Mesendoderm (in vitro differentiated cells): ENCODE measurements around the gene SDR42E1.

Experiments used
- DNase-seq: peaks from one replicate; pipeline ENCODE4 v3.0.0; 2013
- H2AK5ac ChIP-seq: 2 replicates; pipeline ENCODE4 v1.6.1; 2013; ENCODE audit warnings: low read length, inconsistent platforms
- H2BK120ac ChIP-seq: 2 replicates; pipeline ENCODE4 v1.6.1; 2013; ENCODE audit warnings: low read depth, mild to moderate bottlenecking, low read length, moderate library complexity, mixed read lengths
- H2BK15ac ChIP-seq: replicated peaks from 2 replicates; pipeline ENCODE4 v1.6.1; 2013; ENCODE audit warnings: low read depth, mild to moderate bottlenecking, moderate library complexity
- H2BK5ac ChIP-seq: 2 replicates; pipeline ENCODE4 v1.6.1; 2013; ENCODE audit warnings: low read length, inconsistent platforms
- H3K18ac ChIP-seq: 2 replicates; pipeline ENCODE4 v1.6.1; 2013; ENCODE audit warnings: mild to moderate bottlenecking, low read length, mixed read lengths
- H3K23ac ChIP-seq: one replicate; pipeline ENCODE4 v1.6.1; 2013; ENCODE audit warnings: low read length
- H3K27ac ChIP-seq: 2 replicates; pipeline ENCODE4 v1.5.1; 2013; ENCODE audit warnings: low read depth, mild to moderate bottlenecking, inconsistent platforms, low read length, moderate library complexity
- H3K27me3 ChIP-seq: 2 replicates; pipeline ENCODE4 v1.6.1; 2013; ENCODE audit warnings: low read length, control low read depth, mild to moderate bottlenecking, inconsistent platforms; ENCODE audit not compliant: insufficient read depth, poor library complexity
- H3K36me3 ChIP-seq: 2 replicates; pipeline ENCODE4 v1.6.1; 2013; ENCODE audit warnings: low read length, inconsistent platforms; ENCODE audit not compliant: control insufficient read depth, insufficient read depth
- H3K4ac ChIP-seq: one replicate; pipeline ENCODE4 v1.6.1; 2013; ENCODE audit warnings: low read depth, mild to moderate bottlenecking, low read length, moderate library complexity
- H3K4me1 ChIP-seq: 2 replicates; pipeline ENCODE4 v1.6.1; 2013; ENCODE audit warnings: low read depth, low read length, inconsistent platforms; ENCODE audit not compliant: control insufficient read depth
- H3K4me2 ChIP-seq: 2 replicates; pipeline ENCODE4 v1.6.1; 2013; ENCODE audit warnings: low read length
- H3K4me3 ChIP-seq: 2 replicates; pipeline ENCODE4 v1.5.1; 2013; ENCODE audit warnings: mild to moderate bottlenecking, low read length
- H3K56ac ChIP-seq: one replicate; pipeline ENCODE4 v1.6.1; 2013; ENCODE audit warnings: low read length
- H3K79me1 ChIP-seq: 2 replicates; pipeline ENCODE4 v1.6.1; 2013; ENCODE audit warnings: low read length, inconsistent platforms
- H3K79me2 ChIP-seq: 2 replicates; pipeline ENCODE4 v1.6.1; 2013; ENCODE audit warnings: mild to moderate bottlenecking, low read length; ENCODE audit not compliant: control insufficient read depth, insufficient read depth
- H3K9ac ChIP-seq: 2 replicates; pipeline ENCODE4 v1.6.1; 2013; ENCODE audit warnings: low read length, inconsistent platforms
- H4K5ac ChIP-seq: one replicate; pipeline ENCODE4 v1.6.1; 2013; ENCODE audit warnings: low read length
- H4K8ac ChIP-seq: one replicate; pipeline ENCODE4 v1.6.1; 2013; ENCODE audit warnings: low read depth, mild to moderate bottlenecking, control low read depth, low read length, moderate library complexity
- WGBS: extraction: QIAGEN DNeasy Blood & Tissue Kit; methylation state at CpG from one replicate; pipeline ENCODE4 v1.1.7; 2013; ENCODE audit warnings: low lambda C conversion rate, missing lambda C conversion rate; ENCODE audit not compliant: insufficient coverage; ENCODE audit errors: extremely low coverage; 5-methylcytosine and 5-hydroxymethylcytosine counted together

SDR42E1 gene

DNA sequence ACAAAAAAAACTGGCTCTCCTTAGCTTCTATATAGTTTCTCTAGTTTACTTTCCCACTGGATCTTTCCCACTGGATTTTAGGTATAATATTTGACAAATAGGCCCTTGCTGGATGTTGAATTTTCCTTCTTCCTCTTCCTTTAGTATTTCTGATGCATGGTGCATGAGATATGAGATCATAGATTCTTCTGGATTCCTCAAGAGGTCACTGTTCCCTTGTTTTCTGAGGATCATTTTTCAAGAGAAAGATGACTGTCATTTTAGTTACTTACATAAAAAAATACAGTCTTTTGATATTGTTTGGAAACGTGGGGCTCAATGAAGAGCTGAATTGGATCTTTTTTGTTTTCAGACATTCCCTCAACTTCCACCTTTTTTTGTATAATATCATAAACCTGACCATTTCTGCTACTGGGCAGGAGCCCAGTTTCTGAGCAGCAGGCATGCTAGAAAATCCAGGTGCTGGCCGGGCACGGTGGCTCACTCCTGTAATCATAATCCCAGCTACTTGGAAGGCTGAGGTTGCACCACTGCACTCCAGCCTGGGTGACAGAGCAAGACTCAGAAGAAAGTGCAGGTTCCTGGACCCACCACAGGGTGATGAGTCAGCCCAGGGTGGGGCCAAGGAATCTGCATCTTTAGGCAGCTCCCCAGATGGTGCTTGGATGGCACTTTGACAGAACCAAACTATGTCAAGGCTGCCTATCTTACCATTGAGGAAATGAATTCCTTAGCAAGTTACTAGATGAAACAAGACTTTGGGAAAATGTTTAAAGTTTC is 70.3 kb downstream of the SDR42E1 start:
- H2BK15ac ChIP-seq: no peak overlapping the region
- H3K27ac ChIP-seq: no peak overlapping the region
- H3K27me3 ChIP-seq: no peaks in the 10 kb centered on the region
- H3K4me2 ChIP-seq: no peak overlapping the region
- no peak overlapping the region for H2BK120ac ChIP-seq
- H4K8ac ChIP-seq: no peak overlapping the region
- no peak overlapping the region for H2AK5ac ChIP-seq
- no peak overlapping the region for H3K23ac ChIP-seq
- no peak overlapping the region for H3K56ac ChIP-seq
- no CpG with 5 or more reads among the region's 3 CpGs for WGBS
- no peaks in the 10 kb centered on the region for H3K36me3 ChIP-seq
- no peak overlapping the region for H3K4me3 ChIP-seq
- H3K4ac ChIP-seq: no peak overlapping the region
- no peak overlapping the region for H3K9ac ChIP-seq
- no peaks in the 10 kb centered on the region for H3K79me1 ChIP-seq
- no peaks in the 10 kb centered on the region for H3K79me2 ChIP-seq
- H2BK5ac ChIP-seq: no peak overlapping the region
- no peak overlapping the region for H3K18ac ChIP-seq
- no peak overlapping the region for H4K5ac ChIP-seq
- peaks cover 21% of the 10 kb centered on the region for H3K4me1 ChIP-seq
- DNase-seq: peak; percentile 63

DNA sequence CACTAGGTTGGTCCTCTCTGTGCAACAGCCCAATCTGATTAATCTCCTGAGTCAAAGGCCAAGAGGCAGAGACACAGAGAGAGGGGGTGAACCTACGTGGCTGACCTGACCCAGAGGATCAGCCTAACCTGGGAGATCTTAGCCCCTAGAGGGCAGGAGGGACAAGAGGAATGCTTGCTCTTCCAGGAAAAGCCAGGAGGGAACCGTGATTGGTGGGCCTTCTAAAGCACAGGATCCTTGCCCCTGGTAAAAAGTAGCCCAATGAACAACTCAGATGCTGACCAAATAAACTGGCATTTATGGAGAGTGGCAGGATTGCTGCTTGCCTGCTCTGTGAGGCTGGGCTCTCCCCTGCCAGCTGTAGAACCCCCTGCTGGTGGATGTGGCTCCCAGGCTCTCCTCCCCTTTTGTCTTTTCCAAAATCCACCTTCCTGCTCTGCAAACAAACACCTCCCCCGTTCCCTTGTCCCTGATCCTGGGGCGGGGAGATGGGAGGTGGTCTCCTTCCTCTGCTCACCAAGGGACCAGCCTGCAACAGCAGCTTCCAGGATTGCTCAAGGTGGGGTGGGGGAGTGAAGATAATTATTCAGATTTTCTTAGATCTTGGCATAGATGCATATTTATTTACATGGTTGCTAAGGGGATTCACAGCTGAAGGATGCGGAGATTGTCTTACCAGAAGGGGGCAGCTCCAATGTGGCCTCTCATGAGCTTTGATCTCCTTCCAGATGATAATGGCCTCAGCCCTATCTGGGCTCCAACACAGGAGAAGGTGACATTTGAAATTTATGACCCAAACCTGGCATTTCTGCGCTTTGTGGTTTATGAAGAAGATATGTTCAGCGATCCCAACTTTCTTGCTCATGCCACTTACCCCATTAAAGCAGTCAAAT is 71.9 kb downstream of the SDR42E1 start:
- Histone ChIP-seq H3K27me3 (no peaks in the 10 kb centered on the region), H3K36me3 (no peaks in the 10 kb centered on the region), H3K23ac (no peak overlapping the region), H2BK15ac (no peak overlapping the region), H3K18ac (no peak overlapping the region), H2BK120ac (no peak overlapping the region), H4K8ac (no peak overlapping the region), H3K9ac (peak overlapping the region; percentile 32), H3K56ac (peak overlapping the region; percentile 69), H3K4me3 (no peak overlapping the region), H3K27ac (no peak overlapping the region), H4K5ac (no peak overlapping the region), H2BK5ac (peak overlapping the region; percentile 40), H3K4ac (no peak overlapping the region), H2AK5ac (no peak overlapping the region), H3K79me1 (no peaks in the 10 kb centered on the region), H3K4me1 (peaks cover 21% of the 10 kb centered on the region), H3K79me2 (no peaks in the 10 kb centered on the region), H3K4me2 (no peak overlapping the region)
- DNase-seq: peak; percentile 96
- no CpG with 5 or more reads among the region's 7 CpGs for WGBS
